ENCODE measurements around the gene PMFBP1. TPM values are rescaled to one million over a fixed set of nuclear protein-coding genes. Genes with fewer than 3 reads are reported as not detected.

The PMFBP1 gene
- total and polyA plus RNA-seq, 10 of the 15 experiments (the other 5 are each of a cell fraction or from before 2014, with no cell fraction given): 0.40 to 2.3 (median 1.1) TPM

GRCh38 chr16:72085002-72085401, 87.0 kb downstream of the PMFBP1 start:
- BruUV-seq (replicated peaks): no TSS peak
- no peak overlapping the region for H3K9ac ChIP-seq (ENCODE audit: control insufficient read depth, insufficient read depth, low read length)
- no peak for DNase-seq (ENCODE audit: low read depth, low spot score)
- CTCF ChIA-PET: no interaction called here
- TF ChIP-seq, protein P1, sequence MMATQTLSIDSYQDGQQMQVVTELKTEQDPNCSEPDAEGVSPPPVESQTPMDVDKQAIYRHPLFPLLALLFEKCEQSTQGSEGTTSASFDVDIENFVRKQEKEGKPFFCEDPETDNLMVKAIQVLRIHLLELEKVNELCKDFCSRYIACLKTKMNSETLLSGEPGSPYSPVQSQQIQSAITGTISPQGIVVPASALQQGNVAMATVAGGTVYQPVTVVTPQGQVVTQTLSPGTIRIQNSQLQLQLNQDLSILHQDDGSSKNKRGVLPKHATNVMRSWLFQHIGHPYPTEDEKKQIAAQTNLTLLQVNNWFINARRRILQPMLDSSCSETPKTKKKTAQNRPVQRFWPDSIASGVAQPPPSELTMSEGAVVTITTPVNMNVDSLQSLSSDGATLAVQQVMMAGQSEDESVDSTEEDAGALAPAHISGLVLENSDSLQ (IDR thresholded peaks at IDR 0.05): no peak
- TF ChIP-seq IKZF1 (conservative IDR thresholded peaks at IDR 0.05) (no peak), SIN3A (IDR thresholded peaks at IDR 0.05; ENCODE audit: low read depth, low read length) (no peak), EED (IDR thresholded peaks at IDR 0.05; ENCODE audit: low read depth) (no peak), LARP7 (IDR thresholded peaks at IDR 0.05) (no peak), CREM (IDR thresholded peaks at IDR 0.05; ENCODE audit: low read depth) (no peak), TAF1 (IDR thresholded peaks at IDR 0.05; ENCODE audit: borderline replicate concordance, low read depth, low read length) (no peak)
- TF ChIP-seq, protein P2, sequence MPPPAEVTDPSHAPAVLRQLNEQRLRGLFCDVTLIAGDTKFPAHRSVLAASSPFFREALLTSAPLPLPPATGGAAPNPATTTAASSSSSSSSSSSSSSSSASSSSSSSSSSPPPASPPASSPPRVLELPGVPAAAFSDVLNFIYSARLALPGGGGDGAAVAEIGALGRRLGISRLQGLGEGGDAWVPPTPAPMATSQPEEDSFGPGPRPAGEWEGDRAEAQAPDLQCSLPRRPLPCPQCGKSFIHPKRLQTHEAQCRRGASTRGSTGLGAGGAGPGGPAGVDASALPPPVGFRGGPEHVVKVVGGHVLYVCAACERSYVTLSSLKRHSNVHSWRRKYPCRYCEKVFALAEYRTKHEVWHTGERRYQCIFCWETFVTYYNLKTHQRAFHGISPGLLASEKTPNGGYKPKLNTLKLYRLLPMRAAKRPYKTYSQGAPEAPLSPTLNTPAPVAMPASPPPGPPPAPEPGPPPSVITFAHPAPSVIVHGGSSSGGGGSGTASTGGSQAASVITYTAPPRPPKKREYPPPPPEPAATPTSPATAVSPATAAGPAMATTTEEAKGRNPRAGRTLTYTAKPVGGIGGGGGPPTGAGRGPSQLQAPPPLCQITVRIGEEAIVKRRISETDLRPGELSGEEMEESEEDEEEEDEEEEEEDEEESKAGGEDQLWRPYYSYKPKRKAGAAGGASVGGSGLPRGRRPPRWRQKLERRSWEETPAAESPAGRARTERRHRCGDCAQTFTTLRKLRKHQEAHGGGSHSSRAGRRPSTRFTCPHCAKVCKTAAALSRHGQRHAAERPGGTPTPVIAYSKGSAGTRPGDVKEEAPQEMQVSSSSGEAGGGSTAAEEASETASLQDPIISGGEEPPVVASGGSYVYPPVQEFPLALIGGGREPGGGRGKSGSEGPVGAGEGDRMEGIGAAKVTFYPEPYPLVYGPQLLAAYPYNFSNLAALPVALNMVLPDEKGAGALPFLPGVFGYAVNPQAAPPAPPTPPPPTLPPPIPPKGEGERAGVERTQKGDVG (CRISPR knock-in tag; IDR thresholded peaks at IDR 0.05): no peak
- no peak overlapping the region for H3K4me2 ChIP-seq (ENCODE audit: control insufficient read depth, insufficient read depth)
- H2AFZ ChIP-seq (ENCODE audit: control insufficient read depth, low read depth, low read length): no peak overlapping the region
- no peaks in the 10 kb centered on the region for H3K79me2 ChIP-seq (ENCODE audit: control insufficient read depth, insufficient read depth, low read length)
- no peak overlapping the region for H3K4me3 ChIP-seq
- peaks cover 3% of the 10 kb centered on the region; the same call in 1 of the 3 replicates for H3K9me3 ChIP-seq (replicated peaks; ENCODE audit: control insufficient read depth, insufficient read depth, low read length)
- FAIRE-seq: no peak
- no peaks in the 10 kb centered on the region for H3K4me1 ChIP-seq (ENCODE audit: control insufficient read depth, insufficient read depth, low read length)
- RAD21 ChIA-PET (ENCODE audit: unreplicated experiment): no interaction called here
- POLR2A ChIA-PET: no interaction called here
- H3K27me3 ChIP-seq (replicated peaks in 1 of 2; ENCODE audit: control insufficient read depth in 2 of 2, insufficient read depth in 2 of 2, low read length in 1 of 2): no peaks in the 10 kb centered on the region
- intact Hi-C loops (cut with micrococcal nuclease; ENCODE audit: unreplicated experiment) (no loop called here), in situ Hi-C loops (cut with MboI) (no loop called here)
- ATAC-seq: no peak
- SMC1A ChIA-PET (ENCODE audit: uncharacterized antibody, unreplicated experiment): interaction anchor here (1.2 kb wide), 1 partner anchor 15 kb away, joined by 3 read pairs; no protein-coding TSS in a partner anchor
- no peak overlapping the region for H3K27ac ChIP-seq (ENCODE audit: control insufficient read depth, insufficient read depth)
- no peaks in the 10 kb centered on the region for H4K20me1 ChIP-seq (ENCODE audit: control insufficient read depth, insufficient read depth)
- peaks cover 4 to 16% of the 10 kb centered on the region in 2 experiments; a peak in 2 of 4 replicates for H3K36me3 ChIP-seq (ENCODE audit: control insufficient read depth in 2 of 2, insufficient read depth in 2 of 2, low read length in 1 of 2)
- WGBS (ENCODE audit: insufficient coverage, insufficient replicate concordance, low lambda C conversion rate, missing lambda C conversion rate): 97% methylated on average over 2 of the region's 2 CpGs
